ENCODE measurements around the gene FAM219A.

Gene FAM219A

DNA sequence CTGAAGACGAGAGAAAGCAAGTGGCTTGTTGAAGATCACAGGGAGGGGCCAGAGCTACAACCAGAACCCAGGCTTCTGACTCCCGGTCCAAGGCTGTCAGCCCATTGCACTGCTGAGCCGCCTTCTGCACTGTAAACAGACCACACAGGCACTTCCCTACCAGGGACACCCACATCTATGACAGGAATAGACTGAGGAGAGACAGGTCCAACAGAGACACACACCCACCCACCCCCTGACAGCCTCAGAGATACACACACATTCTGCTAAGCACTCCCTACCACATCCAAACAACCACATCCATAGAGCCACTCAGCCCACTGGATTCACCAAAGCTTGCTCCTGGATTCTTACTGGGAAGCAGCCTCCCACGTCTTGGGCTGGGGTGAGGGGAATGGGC is 58.6 kb downstream of the FAM219A start:
- DNase-seq: no peak

DNA sequence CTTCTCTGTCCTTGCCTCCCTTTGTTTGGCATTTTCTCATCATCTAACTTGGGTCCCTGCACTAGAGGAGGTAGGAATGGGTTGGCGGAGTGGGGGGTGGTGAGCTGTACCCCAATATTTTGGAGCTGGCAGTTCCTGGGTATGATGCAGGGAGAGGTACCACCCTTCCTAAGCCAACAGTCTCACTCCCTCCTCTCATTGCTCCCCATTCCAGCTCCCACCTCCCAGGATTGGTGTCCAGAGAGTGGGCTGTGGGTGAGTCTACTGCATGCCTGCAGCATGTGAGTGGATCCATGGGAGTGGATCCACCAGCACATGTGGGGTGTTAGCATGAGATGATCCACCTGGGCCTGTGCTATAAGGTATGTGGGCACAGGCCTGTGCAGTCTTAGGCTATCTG is 59.5 kb downstream of the FAM219A start:
- DNase-seq: no peak

GRCh38 chr9:34396276-34397214 is 61.8 kb downstream of the FAM219A start:
- no peak for DNase-seq

- no peak for DNase-seq
Observed at GRCh38 chr9:34392511-34392910, 65.9 kb downstream of the FAM219A start.

- no peak for DNase-seq
Observed at GRCh38 chr9:34387239-34387638, 71.1 kb downstream of the FAM219A start.

- no peak for DNase-seq
Observed at GRCh38 chr9:34386656-34387055, 71.7 kb downstream of the FAM219A start.

GRCh38 chr9:34385561-34386230 is 72.7 kb downstream of the FAM219A start:
- no peak for DNase-seq

- no peak for DNase-seq
Observed at GRCh38 chr9:34384368-34385165, 73.8 kb downstream of the FAM219A start.

DNA sequence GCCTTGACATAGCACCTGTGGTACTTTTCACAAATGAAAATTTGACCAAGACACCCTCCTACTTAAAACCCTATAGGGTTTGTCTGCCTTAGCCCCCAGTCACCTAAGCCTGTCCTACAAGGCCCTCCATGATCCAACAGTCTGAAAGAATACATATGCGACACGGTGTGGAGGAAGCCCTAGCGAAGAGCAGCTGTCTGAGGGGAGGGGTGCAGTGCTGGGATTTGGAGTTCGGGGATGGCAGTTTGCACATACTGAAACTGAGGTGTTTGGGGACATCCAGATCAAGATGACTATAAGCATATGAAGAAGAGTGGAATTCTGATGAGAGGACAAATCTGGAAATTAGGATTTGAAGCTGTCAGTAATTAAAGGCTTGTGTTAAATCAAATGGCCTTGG is 74.5 kb downstream of the FAM219A start:
- no peak for DNase-seq

GRCh38 chr9:34382879-34383278 is 75.5 kb downstream of the FAM219A start:
- DNase-seq: no peak

DNA sequence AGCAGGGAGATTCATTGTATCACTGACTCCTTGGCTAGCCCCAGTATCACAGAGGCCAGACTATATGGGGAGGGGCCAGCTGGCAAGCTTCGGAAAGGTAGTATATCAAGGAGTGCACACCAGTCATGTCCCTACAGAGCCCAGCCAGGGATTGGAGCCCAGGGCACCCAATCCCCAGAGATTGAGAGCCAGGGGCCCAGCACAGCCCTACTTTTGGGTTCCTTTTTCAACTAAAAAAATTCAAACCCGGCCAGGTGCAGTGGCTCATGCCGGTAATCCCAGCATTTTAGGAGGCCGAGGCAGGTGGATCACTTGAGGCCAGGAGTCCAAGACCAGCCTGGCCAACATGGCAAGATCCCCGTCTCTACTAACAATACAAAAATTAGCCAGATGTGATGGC is 76.3 kb downstream of the FAM219A start:
- DNase-seq: no peak

- DNase-seq: no peak
Observed at GRCh38 chr9:34381323-34381722, 77.0 kb downstream of the FAM219A start.

DNA sequence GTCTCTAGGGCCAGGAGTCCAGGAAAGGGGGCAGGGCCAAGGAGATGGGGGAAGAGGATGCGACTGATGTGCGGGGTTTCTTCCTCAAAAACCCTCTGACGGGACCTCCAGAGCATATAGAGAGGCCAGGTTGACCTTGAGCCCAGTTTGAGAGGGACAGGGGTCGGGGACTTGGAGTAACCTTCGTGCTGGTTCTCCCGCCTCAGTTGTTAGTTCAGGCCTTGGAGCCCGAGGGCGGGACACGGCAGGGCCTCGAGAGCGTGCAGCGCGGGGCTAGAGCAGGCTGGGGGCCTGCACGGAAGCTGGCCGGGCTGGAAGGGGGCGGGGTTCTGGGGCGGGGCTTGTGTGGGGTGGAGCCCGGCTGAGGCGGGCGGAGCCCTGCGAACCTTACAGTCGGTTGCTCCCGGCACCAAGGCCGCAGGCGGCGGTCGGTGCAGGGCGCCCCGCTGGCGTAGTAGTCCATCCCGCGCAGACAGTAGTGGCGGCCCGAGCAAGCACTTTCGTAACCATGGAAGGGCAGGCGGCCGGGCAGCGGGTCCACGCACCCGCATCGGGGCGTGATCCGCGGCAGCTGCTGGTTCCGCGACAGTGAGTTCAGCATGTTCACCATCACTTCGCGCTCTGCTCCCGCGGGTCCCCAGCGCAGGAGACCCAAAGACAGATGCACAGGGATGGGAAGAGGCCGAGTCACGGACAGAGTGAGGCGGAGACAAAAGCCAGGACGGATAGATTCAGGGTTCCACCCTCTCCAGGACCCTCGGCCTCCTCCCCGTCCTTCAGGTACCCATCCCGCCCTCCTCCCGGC is 77.7 kb downstream of the FAM219A start:
- DNase-seq: peak; percentile 62

DNA sequence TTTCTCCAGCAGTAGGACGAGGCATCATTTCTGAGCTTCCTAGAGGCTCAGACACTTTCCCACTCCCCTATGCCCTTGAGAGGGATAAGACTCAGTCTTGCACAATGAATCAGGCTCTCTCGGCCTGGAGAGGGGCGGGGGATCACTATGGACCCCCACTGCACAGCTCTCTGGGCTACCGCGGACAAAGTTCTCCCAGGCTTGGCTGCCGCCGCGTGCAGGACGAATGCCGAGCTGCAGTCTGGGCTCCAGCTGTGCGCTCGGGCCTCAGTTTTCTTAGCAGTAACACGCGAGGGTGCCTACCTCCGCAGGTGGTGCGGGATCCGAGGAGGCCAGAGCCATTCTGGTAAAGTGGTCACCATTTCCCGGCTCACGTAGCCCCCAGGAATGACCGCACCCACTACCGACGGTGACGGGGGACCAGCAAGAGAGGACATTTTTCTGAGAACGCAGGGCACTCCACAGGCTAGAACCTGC is 78.3 kb downstream of the FAM219A start:
- no peak for DNase-seq

DNA sequence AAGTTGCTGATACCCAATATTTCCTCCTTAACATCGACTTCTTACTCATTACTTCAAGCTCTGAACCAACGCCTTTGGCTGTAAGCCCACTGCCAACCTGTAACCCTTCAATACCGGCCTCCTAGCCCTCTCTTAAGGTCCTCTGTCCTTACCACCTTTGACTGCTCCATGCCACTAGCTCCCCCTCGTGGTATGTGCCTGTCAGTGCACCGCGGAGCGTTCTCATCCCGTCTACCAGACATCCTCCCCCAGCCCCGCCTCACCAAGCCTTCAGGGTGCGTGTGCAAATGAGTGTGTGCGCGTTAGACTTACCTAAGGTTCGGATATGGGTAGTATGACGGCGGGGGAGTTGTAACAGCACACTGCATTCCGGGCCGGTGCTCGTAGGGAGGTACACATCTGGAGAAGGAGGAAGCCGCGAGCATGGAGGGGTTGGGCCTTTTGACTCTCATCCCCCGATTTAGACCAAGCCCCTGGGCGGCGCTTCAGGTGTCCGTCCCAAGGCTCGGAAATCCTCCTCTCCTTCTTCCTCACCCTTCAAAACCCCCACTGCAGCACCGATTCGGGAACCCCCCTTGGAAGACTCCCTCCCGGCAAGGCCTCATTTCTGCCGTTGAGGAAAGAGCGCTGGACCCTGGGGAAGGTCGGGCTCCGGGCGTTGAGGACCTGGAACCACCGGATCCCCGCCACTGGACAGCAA is 78.9 kb downstream of the FAM219A start:
- DNase-seq: peak; percentile 89

DNA sequence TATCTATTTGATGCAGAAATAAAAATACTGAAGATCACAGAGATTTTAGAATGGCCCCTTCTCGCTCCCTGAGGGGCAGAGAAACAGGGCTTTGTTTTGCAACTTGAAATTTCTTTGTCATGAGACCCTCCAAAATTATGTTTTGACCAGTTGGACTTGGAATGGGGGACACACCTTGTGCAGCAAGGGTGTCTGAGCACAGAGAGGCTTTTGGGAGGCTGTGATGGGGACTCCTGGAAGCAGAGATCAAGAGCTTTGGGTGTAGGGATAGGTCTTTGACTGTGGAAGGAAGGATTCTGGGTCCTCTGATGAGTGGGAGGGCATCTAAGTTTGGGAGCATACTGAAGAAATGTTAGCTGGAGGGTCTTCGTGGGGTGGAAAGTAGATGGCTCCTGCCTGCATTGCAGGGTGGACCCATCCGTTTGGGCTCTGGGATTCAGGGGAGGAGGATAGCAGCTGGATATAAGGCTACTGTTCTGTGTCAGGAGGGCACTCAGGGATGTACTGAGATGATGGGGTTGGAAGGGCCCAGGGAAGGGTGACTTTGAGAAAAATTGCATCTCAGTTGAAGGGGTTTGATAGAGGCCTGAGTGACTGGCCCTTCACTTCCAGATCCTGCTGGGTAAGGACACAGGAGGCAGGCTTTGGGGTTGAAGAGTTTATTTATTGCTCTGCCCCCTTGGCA is 79.9 kb downstream of the FAM219A start:
- no peak for DNase-seq

DNA sequence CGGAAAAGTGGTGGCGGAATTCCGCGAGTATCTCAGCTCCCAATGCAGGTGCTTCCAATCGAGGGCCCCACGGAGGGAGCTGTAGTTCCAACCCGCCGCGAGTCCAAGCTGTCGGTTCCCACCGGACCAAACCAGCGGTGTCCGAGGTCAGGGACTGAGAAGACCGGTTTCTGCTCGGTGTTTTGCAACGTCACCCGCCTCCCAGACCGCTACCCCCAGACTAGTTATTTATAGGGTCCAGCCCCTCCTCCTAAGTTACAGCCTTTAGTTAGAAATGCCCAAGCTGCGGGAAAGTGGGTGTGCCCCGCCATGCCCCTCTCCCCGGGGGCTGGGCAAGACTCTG is 81.0 kb downstream of the FAM219A start:
- no peak for DNase-seq

DNA sequence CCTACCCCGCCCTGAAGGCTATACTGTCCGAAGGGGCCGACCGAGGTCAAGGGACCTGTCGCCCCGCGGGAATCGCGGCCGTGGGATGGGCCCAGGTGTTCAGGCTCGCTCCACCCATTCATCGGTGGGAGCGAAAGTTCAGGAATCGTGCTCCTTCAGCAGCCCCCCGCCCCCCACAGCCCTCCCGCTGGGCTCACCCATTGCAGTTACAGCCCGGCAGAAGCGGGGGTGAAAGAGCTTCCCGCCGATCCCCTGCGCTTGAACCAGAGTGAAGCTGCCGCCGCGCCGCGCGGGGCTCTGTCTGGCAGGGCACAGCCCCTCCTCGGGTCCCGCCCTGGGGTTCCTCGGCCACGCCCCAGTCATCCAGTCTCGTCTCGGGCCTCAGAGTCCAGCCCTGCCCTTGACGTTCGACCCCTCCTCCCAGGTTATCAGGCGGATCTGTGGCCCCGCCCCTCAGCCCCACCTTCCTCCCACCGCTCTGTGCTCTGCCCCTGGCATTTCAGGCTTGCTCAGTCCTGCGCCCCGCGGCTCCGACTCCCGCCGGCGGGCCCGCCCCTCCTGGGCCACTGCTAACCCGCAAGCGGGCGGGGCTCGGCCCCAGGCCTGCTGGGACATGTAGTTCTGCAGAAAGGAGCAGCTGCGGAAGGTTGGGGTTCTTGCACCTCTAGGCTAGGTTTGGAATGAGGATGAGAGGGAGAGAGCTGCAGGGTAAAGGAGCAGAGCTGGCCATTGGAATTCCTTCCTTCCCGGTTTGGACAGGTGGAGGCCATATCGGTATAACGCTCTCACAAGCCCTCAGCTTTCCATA is 81.6 kb downstream of the FAM219A start, which contains the start of gene MYORG:
Gene MYORG (minus strand): TSS at position 303 of the 808 bp plus-strand sequence. CDS start 3,955 bp downstream, outside the sequence.
- peak; percentile 91 for DNase-seq

DNA sequence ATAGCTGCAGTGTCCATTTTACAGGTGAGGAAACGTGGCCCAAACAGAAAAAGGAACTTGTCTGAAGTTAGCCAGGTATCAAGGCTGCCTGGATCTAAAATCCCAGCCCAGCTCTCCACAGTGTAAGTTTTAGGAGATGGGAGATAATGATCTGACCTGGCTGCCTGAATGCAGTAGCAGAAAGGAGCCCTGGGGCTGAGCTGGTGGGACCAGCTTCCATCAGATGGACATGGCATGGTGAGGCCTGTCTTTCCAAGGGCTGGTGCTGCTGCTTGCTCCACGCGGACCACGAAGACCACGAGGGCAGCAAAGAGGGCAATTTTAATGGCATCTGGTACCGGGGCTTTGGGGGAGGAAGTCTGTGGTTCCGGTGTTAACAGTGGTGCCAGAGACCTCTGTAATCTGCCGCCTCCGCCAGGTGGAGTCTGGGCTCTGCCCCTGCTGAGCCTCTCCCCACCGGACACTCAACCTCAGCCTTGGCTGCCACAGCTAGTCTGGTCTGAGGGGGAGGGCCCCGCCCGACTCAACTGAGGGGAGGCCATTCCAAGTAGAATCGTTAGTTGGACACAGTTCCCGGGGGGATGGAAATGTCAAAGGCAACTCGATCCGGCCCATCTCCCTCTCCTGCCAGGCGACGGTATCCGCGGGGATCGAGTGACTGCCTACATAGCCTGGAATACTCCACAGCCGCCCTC is 82.3 kb downstream of the FAM219A start:
- peak; percentile 21 for DNase-seq
